Measurements from ENCODE around the gene ROMO1. TPM values are rescaled to one million over a fixed set of nuclear protein-coding genes. Genes with fewer than 3 reads are reported as not detected.

Gene ROMO1
- total RNA-seq, result 66.0 TPM

GRCh38 chr20:35699127-35699956, at the start of gene ROMO1, which contains the start of gene NFS1:
TSS of gene ROMO1 (plus strand) at chr20:35699405. CDS start at chr20:35699633, 228 bp downstream.
TSS of gene NFS1 (minus strand) at chr20:35699352. CDS start at chr20:35699288, 64 bp downstream.

DNA sequence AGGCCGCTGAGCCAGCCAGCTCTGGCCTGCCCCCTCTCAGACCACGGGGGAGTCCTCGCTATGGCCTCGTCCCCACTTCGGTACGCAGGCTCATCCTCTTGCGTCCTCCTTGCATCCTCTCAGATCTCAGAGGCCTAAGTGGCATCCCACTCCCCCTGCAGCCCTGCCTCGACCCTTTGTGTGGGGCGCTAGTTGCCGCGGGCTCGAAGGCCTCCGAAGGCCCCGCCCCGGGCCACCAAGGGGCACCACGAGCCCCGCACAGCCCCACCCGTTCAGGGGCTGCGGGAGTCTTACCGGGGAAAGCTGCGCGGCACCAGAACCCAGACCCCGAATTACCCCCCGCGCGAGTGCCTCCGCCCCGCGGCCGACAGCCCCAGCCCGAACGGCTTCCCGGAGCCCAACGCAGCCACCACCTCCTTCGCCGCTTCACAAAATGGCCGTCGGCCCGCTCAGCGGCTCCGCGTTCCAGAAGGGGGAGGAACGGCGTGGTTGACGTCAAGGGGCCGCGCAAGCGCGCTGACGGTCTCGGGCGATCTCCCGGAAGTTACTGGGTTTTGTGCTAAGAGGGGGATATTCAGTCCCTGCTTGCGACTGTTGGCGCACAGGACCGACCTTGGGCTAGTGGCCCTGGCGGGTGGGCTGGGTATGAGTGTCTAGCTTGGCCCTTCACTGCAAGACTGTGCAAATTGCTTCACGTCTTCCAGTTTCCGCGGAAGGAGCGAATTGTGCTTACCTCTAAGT, 34.6 kb upstream of the ROMO1 start, which contains the start of the genes CPNE1 and RBM12:
CPNE1 (minus strand) TSS at position 435 of the 741 bp plus-strand sequence. CDS start 31,977 bp downstream, outside the sequence.
RBM12 (minus strand) TSS at position 435 of the 741 bp plus-strand sequence. CDS start 9,578 bp downstream, outside the sequence.

DNA sequence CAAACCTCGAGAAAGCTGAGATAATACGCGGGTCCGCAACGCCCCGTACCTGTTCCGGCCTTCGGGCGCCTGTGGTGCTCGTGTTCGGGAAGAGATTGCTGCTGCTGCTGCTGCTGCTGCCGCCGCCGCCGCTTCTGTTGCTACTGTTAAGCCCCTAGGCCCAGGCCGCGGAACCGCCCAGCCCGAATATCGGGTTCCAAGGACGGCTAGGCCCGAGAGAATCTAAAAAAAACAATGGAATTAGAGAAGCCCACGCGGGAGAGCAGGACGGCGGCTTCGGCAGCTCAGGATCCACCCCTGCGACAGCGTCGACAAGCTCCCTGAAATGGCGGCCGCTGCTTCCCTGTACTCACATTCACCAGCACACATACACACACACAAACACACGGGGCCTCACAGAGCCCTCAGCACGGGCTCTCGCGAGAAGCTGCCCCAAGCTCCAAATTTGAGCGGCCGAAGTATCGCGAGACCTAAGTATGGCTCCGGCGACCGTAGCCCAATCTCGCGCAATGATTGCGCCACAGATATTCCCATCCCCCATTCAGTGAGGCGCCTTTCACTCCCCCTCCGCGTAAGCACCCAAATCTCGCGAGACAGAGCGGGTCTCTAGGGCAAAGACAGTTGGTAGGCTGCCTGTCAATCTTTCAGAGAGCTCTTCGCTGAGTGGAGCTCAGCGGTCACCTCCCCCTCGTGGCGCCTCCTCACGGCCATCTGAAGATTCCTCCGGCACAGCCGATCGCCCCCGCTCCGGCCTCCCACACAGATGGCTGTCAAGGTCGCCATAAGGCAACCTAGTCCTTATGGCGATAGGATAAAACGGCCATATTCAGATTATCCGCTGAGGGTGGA, 42.9 kb downstream of the ROMO1 start, which contains the start of gene RBM39:
RBM39 (minus strand) TSS at position 369 of the 849 bp plus-strand sequence. CDS start 1,386 bp downstream, outside the sequence.

Other genes with a start within 250 kb of the ROMO1 start
- gene CEP250, start 243.8 kb upstream of the ROMO1 start, total RNA-seq, result 24.7 TPM
- not detected for gene C20orf173, start 169.8 kb upstream of the ROMO1 start, total RNA-seq
- 212 TPM for gene ERGIC3, start 157.3 kb upstream of the ROMO1 start, total RNA-seq
- 1.6 TPM for gene SPAG4, start 83.6 kb upstream of the ROMO1 start, total RNA-seq
- 53.1 TPM for gene CPNE1, start 34.5 kb upstream of the ROMO1 start, total RNA-seq
- gene RBM12, start 34.5 kb upstream of the ROMO1 start, total RNA-seq, result 81.4 TPM
- 30.0 TPM for gene NFS1, start 53 bp upstream of the ROMO1 start, total RNA-seq
- 367 TPM for gene RBM39, start 42.9 kb downstream of the ROMO1 start, total RNA-seq
- gene PHF20, start 72.6 kb downstream of the ROMO1 start, total RNA-seq, result 50.5 TPM

Measured in diencephalon (tissue), 1 donor.